ENCODE measurements around the gene GSTM4.

Gene GSTM4

DNA sequence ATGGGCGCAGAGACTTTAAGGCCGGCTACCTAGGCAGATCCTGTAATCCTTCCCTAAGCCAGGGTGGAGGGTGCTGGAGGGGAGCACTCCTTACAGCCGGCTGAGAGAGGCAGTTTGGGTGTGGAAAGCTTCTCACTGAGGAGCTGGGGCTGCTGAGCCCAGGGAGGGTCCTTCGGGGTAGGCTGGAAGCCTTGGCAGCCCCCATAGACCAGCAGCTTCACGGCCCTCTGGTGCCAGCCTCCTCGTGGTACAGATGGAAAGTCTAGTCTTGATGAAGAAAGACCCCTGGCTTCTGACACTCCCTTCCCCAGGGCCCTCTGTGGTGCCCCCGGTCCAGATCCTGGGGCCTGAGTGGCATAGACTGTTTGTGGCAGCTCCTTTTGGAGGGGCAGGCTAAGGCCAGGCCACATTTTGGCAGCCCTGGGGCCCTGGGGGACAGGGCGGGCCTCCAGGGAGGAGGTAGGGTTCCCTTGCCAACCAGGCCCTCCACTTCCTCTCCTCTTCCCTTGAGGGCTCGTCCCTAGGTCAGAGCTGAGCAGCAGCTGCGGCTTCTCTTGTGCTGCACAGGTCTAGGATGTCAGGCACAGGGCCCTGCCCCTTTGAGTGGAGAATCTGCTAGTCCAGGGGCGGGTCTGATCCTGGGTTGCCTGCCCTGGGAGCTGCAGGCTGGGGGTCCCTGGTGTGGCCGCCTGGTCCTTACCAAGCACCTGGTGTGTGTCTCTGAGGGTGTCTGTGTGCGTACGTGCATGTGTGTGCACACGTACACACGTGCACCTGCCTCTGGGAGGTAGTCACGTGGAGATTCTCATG, 31.5 kb upstream of the GSTM4 start:
- no peak for DNase-seq (ENCODE audit: low read depth in 2 of 3, low spot score in 2 of 3)

DNA sequence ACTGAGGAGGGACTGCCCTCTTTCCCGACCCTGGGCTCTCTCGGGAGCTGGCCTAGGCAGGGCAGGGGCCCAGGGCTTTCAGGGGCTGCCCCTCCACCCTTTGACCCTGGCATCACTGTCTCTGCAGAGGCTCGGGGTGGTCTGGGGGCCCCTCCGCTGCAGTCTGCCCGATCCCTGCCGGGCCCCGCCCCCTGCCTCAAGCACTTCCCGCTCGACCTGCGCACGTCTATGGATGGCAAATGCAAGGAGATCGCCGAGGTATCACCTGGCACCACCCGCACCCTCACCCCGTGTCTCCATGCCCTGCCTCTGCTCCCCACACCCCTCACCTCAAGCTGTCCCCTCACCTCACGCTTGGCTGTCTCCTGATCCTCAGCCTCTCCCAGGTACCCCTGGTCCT, 30.7 kb upstream of the GSTM4 start:
- DNase-seq (ENCODE audit: low read depth in 2 of 3, low spot score in 2 of 3): no peak

DNA sequence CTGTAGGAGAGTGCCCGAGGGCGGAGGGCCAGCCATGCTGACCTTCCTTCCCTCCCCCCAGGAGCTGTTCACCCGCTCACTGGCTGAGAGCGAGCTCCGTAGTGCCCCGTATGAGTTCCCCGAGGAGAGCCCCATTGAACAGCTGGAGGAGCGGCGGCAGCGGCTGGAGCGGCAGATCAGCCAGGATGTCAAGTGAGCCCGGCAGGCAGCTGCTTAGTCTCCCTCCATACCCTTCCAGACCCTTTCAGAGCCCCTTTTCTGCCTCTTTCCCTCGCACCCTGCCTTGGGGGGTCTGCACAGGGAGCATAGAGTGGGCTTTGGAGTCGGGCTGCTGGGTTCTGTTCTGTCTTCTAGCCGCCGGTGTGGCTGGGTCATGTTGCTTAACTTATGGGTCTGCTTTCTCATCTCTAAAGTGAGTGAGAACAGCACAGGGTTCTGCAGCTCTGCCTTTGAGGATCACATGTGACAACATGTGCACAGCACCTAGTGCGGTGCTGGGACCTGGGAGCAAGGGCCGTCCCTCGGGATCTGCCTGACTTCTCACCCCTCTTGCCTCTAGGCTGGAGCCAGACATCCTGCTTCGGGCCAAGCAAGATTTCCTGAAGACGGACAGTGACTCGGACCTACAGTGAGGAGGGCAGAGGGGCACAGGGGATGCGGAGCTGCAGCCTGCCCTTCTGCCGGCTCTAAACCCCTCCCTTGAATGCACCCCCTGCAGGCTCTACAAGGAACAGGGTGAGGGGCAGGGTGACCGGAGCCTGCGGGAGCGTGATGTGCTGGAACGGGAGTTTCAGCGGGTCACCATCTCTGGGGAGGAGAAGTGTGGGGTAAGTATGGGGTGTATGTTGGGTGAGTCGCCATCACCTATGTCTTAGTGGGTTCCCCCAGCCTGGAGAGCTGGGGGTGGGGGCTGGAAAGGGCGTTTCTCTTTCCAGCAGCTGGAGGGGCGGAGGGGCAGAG, 30.0 kb upstream of the GSTM4 start:
- no peak for DNase-seq (ENCODE audit: low read depth in 2 of 3, low spot score in 2 of 3)

DNA sequence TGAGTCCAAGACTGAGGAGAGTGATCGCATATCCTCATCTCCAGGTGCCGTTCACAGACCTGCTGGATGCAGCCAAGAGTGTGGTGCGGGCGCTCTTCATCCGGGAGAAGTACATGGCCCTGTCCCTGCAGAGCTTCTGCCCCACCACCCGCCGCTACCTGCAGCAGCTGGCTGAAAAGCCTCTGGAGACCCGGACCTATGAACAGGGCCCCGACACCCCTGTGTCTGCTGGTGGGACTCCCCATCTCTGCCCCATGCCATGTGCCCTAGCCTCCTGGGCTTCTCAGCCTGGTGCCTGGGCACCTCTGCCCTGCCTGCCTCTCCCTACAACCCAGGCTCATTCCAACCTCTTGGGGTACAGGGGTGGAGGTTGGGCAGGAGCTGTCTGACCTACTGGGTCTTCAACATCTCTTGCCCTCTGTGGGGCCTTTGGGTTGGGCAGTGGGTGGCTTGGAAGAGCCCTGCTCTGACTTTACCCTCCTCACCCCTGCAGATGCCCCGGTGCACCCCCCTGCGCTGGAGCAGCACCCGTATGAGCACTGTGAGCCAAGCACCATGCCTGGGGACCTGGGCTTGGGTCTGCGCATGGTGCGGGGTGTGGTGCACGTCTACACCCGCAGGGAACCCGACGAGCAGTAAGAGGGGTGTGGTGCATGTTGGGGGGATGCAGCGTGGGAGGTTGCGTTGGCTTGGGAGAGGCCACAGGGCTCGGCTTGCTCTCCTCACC, 29.1 kb upstream of the GSTM4 start:
- no peak for DNase-seq (ENCODE audit: low read depth in 2 of 3, low spot score in 2 of 3)

DNA sequence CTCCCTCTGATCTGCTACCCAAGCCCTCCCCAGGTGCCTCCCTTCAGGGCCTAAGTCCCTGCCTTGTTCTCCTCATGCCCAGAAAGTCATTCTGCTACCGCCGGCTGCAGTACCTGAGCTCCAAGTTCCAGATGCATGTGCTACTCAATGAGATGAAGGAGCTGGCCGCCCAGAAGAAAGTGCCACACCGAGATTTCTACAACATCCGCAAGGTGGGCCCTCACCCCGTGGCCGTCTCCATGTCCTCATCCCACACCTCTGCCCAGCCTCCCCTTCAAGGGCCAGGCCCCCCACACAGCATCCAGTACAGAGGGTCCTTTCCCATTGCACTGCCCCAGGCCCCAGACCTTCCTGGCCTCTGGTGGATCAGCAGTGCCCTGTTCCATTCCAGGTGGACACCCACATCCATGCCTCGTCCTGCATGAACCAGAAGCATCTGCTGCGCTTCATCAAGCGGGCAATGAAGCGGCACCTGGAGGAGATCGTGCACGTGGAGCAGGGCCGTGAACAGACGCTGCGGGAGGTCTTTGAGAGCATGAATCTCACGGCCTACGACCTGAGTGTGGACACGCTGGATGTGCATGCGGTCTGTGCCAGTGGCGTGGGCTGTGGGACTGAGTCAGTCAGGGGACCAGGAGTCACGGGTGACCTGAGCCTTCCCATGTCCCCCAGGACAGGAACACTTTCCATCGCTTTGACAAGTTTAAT, 28.1 kb upstream of the GSTM4 start:
- no peak for DNase-seq (ENCODE audit: low read depth in 2 of 3, low spot score in 2 of 3)

DNA sequence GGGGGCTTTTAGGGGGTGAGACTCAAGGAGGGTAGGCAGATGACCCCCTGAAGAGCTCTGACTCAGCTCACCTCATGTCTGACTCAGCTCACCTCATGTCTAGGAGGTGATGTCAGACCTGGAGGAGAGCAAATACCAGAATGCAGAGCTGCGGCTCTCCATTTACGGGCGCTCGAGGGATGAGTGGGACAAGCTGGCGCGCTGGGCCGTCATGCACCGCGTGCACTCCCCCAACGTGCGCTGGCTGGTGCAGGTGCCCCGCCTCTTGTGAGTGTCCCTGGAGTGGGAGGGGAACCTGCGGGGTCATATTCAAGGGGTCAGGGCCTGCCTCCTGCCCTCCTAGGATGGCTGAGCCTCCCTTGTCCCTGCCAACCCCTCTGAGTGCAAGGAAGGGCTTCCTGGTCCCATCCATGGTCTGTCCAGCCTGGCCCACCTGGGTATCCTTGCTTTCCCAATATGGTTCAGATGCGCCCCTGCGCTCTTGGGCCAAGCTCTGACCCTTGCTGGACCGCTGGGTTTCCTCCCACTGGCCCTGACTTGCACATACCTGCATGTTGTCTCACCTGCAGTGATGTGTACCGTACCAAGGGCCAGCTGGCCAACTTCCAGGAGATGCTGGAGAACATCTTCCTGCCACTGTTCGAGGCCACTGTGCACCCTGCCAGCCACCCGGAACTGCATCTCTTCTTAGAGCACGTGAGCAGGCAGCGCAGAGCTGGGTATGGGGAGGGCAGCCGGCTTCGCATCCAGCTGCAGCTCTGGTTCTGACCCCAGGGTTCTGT, 27.2 kb upstream of the GSTM4 start:
- DNase-seq (ENCODE audit: low read depth in 2 of 3, low spot score in 2 of 3): no peak

DNA sequence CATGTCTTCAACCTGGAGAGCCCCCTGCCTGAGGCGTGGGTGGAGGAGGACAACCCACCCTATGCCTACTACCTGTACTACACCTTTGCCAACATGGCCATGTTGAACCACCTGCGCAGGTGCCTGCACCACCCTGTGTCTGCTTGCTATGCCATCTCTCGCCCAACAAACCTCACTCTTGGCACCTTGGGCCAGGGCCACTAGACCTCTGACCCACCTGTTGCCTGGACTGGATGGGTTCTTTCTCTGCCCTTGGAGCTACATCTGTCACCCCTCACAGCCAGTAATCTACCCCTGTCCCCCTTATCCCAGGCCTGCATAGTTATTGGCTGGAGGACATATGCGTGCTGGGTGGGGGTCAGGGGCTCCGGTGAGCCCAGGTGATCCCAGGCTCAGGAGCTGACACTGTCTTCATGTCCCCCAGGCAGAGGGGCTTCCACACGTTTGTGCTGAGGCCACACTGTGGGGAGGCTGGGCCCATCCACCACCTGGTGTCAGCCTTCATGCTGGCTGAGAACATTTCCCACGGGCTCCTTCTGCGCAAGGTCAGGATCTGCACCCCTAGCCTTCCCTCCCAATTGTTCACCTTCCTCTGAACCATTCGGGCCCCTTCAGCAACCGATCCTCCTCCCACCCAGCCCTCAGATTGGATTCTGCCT, 26.4 kb upstream of the GSTM4 start:
- DNase-seq (ENCODE audit: low read depth in 2 of 3, low spot score in 2 of 3): no peak

DNA sequence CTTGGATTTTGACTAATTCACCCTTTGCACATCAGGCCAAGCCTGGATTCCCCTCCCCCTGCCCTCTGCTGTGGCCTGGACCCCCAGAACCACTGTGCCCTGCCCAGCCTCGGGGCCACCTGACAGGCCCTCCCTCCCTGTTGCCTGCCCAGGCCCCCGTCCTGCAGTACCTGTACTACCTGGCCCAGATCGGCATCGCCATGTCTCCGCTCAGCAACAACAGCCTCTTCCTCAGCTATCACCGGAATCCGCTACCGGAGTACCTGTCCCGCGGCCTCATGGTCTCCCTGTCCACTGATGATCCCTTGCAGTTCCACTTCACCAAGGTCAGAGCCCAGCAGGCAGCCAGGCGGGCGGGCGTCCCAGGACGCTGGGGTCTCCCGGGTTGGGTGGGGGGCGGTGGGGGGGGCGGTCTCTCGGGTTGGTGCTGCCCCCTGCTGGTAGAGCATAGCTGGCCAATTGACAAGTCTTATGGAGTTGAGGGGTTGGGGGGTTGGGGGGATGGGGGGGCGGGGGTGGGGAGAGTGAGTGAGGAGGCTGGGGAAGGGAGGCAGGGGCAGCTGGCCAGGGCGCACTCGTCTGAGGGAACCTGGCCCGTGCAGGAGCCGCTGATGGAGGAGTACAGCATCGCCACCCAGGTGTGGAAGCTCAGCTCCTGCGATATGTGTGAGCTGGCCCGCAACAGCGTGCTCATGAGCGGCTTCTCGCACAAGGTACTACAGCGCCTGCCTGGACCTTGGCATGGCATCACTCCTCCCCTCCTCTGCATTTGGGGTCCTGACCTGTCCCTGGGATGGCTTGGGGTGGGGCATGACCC, 25.6 kb upstream of the GSTM4 start:
- DNase-seq (ENCODE audit: low read depth in 2 of 3, low spot score in 2 of 3): no peak

DNA sequence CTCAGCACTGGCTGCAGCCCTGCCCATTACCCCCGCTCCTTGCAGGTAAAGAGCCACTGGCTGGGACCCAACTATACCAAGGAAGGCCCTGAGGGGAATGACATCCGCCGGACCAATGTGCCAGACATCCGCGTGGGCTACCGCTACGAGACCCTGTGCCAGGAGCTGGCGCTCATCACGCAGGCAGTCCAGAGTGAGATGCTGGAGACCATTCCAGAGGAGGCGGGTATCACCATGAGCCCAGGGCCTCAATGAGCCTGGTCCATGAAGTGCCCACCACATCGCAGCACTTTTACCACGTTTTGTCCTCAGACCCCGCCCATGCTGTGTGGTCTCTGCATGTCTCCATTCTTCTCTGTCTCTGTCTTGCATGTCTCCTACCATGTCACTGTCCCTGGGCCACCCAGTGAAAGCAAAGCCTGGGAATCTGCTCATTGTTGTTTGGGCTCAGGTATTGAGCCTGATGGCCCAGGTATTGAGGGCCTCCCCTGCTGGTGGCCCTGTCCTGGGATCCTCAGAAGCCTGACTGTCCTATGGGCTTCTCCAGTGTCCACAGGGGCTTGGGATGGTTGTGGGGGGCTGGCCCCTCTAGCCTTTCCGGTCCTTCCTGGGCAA, 24.9 kb upstream of the GSTM4 start:
- no peak for DNase-seq (ENCODE audit: low read depth in 2 of 3, low spot score in 2 of 3)

DNA sequence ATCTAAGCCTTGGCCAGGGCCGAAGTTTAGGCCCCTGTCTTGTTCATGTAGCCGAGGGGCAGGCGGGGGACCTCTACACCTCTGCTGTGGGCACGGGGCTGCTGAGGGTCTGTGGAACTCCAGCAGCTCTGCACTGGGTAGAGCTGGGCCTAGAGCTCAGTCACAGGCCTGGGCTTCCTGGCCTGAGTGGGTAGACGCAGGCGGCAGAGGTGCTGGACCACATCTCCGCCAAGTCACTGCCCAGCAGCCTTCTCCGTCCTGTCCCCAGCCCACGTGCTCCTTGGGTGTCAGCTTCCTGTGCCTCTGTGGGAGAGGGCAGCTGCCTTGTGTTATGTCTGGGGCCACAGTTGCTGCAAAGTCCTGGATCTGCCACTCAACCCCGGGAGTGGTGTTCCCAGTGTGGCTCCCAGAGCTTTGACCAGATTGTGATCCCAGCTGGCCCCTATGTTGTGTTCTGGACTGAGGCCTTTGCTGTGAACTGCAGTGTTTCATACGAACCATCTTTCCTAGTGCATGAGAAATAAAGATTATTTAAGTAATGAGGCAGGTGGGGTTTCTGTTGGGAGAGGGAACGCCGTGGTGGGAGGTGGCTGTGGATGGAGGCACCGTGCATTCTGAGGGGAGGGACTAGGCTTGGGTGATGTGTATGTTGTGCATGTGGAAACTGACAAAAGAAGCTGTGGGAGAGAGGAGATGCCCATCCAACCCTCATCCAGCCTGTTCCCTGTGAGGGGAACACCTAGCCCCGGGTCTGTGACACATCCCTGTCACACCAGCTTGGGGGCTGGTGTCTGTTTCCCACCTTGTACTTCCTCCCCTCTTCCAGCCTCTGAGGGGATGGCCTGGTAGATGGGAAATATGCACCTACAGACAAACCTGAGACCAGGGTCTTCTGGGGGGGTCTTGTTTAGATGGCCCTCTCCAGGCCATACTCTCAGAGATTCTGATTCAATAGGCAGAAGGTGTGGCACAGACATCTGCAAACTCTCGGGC, 24.1 kb upstream of the GSTM4 start:
- DNase-seq (ENCODE audit: low read depth in 2 of 3, low spot score in 2 of 3): no peak

DNA sequence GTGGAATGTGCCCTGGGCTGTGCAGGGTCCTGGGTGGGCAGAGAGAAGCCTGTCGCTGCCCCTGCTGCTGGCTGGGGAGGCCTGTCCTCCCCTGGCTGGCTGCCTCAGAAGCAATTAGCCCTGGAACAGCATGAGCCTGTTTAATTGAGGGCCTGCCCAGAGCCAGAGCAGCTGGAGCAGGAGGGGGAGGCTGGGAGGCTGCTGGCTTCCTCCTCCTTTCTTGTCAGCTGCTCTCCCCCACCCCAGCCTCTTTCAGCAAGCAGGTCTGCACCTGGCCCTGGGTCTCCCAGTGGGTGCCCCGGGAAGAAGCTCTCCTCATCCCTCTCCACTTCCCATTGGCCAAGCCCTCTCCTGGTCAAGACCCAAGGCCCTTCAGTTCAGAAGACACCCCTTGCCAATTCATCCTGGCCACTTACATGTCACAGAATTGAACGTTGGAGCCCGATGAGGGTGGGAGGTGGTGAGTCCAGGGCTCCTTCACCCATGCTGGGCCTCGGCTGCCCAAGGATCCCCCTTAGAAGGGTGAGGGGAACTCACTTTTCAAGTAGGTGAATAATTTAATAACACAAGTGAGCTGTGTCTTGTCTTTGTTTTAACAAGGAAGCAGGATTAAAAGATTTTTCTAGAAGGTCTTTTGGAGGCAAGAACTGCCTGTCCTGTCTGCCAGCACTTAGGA, 23.1 kb upstream of the GSTM4 start:
- no peak for DNase-seq (ENCODE audit: low read depth in 2 of 3, low spot score in 2 of 3)

DNA sequence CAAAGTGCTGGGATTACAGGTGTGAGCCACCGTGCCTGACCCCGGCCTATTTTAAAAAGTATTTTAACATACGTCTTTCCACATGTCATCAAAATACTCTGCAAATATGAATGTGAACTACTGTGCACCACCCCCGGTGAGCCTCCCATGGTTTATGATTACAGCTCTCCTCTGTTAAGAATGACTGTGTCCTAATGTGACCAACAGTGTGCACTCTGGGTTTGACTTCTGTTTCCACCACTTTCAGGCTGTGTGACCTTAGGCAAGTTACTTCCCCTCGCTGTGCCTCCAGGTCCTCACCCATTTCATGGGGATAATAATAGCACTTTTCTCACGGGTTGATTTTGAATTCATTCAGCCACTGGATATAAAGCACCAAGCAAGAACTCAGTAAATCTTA, 21.6 kb upstream of the GSTM4 start:
- no peak for DNase-seq (ENCODE audit: low read depth in 2 of 3, low spot score in 2 of 3)

DNA sequence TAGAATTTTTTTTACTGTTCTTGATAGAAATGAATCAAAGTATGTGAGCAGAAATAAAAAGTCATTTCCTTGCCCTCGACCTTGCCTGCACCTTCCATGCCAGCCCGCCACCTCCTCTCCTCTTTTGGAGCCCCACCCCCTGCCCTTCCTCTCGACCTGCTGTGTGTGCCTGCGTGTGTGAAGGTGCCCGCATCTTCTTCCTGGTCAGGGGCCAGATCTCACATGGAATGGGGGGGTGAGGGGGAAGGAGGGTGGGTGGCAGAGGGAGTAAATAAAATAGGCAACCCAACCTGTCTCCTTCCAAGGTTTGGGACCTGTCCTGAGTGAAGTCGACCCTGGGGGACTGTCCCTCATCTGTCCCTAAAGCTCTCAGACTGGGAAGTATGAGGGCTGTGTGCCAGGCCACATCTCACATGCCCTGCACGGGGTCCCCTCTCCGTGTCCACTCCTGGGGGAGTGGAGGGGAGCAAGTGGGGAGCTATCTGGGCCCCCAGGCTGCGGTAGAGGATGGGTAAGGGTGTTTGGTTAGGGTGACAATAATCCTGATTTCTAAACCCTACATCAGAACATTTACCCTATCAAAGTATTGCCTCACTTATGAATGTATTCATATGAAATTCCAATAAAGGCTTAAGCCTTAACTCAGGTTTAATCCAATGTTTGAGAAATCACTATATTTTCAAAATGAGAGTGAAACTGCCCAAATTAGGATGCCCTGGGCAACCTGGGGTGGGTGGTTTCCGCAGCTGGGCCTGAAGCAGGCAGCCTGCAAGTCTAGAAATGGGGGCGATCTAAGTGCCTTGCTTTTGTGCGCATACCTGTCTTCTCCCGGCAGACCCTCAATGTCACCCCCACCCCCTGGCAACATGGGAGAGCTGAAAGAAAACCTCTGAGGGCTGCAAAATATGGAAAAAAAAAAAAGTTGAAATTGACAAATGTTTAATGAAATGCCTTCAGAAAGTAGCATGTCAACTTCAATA, 20.8 kb upstream of the GSTM4 start:
- no peak for DNase-seq (ENCODE audit: low read depth in 2 of 3, low spot score in 2 of 3)

DNA sequence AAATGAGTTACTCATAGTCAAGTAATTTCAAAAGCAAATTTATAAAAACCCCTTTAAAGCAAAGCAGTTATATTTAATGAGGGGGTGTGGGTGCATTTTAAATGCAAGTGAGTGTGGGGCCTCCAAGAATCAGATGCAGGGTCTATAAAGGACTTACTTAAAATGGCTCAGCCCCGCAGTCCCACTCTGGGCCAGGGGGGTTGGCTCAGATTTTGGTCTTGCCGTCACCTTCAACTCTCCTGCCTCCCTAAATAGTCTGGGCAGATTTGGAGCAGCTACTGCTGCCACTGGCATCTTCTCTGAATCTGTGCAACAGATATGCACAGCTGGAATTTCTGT, 20.1 kb upstream of the GSTM4 start:
- DNase-seq (ENCODE audit: low read depth in 2 of 3, low spot score in 2 of 3): no peak

DNA sequence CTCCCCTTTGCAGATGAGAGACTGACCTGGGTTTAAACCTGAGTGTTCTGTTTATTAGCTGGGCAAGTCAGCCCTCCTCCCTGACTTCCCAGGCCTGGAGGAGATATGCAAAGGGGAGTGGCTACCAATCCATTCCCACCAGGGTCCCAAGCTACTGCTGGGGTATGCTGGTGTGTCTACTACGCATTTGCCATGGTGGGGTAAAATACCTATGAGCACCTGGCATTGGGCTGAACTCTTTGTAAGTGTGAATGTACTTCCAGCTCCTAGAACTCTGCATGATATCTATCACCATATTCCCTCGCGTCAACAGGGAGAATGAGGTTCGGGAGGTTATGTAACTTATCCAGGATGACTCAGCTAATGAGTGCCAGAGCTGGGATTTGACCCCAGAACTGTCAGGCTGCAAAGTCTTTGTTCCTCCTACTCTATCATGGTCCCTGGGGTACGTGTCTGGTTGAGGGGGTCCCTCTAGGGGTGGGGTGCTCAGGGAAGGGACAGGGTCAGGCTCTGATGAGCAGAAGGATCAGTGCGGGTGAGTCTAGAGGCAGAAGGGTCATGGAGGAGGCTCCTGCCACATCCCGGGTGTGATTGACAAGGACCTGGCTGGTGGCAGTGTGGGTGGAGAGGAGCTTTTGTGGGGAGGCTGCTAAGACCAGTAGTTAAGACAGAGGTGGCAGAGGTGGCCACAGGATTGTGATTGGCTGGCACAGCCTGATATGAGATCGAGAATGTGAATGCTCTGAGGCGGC, 19.5 kb upstream of the GSTM4 start:
- DNase-seq (ENCODE audit: low read depth in 2 of 3, low spot score in 2 of 3): no peak

All from activated CD8-positive, alpha-beta memory T cell treated with anti-CD3 and anti-CD28 coated beads for 48 hours (primary cell).